GM18499 (cell line): ENCODE data around the gene SLAMF8.

Experiments used
- ATAC-seq: cut with Tn5 transposase; IDR thresholded peaks from one replicate; pipeline ENCODE4 v1.9.1; 2021; ENCODE audit warnings: moderate number of reproducible peaks; ENCODE audit not compliant: insufficient read depth, unreplicated experiment

SLAMF8 gene

DNA sequence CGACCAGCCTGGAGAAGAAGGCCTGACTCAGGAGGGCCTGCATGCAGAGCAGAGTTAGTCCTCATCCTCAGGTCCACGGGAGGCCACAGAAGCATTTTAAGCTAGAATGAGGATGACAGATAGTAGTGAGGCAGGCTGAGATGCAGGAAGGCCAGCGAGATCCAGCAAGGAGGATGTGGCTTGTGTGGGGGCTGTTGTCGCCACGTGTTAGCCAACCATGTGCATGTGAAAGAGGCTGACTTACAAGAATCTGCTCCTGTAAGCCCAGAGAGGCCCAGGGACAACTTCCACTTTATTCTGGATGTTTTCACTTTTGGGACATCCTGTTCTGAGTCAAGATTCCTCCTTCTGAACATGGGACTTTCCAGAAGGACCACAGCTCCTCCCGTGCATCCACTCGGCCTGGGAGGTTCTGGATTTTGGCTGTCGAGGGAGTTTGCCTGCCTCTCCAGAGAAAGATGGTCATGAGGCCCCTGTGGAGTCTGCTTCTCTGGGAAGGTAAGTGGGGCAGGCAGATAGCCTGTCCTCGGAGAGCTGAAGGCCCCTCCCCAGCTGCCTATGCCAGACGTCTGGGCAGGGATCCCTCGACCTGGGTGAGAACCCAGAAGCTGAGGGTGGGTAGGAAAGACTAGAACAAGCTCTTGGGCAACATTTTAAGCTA, at the start of gene SLAMF8:
SLAMF8 (plus strand) TSS at position 433 of the 661 bp plus-strand sequence; CDS start at position 459, 26 bp downstream.
- ATAC-seq: no peak

DNA sequence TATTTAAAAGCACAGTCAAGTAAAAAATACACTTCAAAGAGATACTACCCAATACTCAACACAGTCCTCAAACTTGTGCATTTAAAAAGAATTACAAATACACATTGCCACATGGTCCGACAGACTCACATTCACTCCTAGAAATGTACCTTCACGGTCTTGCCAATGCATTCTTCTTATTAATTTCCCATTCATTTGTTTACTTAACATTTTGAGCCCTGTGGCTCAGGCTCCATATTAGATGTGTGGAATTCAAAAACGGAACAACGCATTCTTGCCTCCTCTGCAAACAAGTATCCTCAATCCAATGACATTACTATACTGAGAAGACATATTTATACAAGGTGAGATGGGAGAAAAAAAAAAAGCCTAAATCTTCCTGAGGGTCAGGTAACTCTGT, 48.4 kb upstream of the SLAMF8 start:
- no peak for ATAC-seq

DNA sequence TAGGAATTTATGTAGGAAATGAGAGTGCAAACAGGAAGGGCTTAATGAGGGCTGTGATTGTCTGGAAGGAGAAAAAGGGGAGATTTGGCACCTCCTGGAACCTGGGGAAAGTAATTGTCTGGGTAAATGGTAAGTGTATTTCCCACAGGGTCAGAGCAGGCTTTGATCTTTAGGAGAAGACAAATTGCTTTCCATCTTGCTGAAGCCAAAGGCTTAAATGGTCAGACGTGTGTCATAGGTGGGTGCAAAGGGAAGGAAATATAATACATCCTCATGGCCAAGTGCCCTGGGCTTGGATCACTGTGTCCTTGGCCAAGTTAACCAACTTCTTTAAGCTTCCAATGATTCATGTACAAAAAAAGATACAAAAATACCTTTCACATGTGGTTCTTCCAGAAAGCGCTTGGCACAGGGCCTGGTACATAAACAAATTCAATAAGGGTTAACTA, 47.2 kb upstream of the SLAMF8 start:
- no peak for ATAC-seq

DNA sequence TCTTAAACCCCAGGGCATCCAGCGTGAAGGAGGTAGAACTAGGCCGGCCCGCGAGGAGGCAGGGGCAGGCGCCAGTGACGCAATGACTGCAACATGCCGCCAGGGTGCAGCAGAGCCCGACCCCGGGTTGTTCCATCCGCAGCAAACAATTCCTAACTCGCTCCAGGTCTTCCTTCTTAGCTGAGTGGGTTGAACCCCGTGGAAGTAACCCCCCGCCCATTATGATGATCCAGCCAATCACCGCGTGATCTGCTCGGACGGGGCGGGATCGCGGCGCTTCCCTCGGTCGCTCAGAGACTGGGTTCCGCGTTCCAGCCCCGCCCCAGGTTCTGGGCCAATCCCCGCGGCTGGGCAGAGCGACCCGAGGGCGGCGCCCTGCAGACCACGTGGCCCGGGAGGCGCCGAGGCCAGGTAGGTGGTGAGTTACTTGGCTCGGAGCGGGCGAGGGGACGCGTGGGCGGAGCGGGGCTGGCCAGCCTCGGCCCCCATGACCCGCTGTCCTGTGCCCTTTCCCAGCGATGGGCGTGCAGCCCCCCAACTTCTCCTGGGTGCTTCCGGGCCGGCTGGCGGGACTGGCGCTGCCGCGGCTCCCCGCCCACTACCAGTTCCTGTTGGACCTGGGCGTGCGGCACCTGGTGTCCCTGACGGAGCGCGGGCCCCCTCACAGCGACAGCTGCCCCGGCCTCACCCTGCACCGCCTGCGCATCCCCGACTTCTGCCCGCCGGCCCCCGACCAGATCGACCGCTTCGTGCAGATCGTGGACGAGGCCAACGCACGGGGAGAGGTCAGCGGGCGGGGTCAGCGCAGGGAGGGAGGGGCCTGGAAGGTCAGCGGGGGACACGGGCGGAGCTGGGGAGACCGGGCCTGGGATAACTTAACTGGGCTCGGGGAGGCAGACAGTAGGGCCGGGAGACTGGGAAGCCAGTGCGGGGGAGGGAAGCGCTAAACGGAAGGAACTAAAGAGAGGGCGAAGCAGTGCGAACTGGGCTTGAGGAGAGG, 45.8 kb upstream of the SLAMF8 start, which contains the start of gene DUSP23:
DUSP23 (plus strand) TSS at position 380 of the 1,000 bp plus-strand sequence; CDS start at position 519, 139 bp downstream.
- peak; percentile 87 for ATAC-seq

DNA sequence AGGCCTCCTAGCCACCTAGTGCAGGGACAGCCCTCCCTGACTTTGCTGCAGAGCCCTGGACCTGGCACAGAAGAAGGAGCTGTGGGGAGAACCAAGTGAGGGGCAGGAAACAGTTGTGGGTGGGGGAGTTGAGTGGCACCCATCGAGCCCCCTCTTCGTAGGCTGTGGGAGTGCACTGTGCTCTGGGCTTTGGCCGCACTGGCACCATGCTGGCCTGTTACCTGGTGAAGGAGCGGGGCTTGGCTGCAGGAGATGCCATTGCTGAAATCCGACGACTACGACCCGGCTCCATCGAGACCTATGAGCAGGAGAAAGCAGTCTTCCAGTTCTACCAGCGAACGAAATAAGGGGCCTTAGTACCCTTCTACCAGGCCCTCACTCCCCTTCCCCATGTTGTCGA, 44.7 kb upstream of the SLAMF8 start:
- no peak for ATAC-seq

DNA sequence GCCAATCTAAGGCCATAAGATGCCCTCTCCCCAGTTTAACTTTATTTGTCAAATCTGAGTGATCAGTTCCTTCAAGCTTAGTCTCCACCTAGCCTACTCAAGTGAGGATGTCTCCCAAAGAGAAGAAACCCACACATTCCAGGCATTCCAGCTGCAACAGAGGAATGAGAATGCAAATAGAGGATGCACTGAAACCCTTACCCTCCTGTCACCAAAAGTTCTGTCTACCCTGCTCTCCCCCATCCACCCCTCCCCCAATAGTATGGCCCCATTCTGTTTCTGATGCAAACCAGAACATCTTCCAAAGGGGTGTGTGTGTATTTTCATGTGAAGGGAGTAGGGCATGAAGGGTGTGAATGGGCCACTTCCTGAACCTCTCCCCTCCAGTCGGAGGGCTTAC, 42.9 kb upstream of the SLAMF8 start:
- no peak for ATAC-seq

DNA sequence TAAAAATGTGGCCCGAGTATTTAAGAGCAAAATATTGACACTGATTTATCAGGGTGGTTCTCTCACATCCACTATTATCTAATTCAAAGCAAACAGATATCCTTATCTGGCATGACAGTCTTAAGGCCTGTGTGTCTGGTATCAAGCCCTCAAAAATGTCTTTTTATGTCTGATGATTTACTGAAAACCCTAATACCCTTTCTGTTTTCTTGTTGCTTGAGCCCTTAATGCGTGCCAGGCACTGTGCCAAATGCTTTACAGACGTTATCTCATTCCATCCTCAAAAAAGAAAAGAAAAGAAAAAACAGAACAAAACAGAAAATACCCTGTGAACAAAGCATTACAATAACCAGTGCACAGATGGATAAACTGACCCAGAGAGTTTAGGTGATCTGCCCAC, 40.2 kb upstream of the SLAMF8 start:
- no peak for ATAC-seq

DNA sequence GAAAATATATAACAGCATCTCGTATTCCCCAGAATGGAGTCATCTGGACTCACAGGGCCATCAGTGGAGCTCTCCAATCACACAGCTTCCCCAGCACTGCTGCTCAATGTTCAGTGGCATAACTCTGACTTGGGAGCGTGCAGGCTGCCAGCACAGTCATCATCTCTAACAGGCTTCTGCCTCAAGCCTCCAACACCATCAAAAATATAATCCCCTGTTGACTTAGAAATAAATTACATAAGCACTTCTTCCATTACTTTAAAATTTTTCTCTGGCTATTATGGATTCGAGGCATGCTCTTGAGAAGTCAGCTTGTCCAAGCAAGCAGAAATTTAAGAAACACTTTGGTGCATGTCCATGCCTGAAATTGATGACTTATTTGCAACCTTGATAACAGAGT, 39.7 kb upstream of the SLAMF8 start:
- no peak for ATAC-seq

DNA sequence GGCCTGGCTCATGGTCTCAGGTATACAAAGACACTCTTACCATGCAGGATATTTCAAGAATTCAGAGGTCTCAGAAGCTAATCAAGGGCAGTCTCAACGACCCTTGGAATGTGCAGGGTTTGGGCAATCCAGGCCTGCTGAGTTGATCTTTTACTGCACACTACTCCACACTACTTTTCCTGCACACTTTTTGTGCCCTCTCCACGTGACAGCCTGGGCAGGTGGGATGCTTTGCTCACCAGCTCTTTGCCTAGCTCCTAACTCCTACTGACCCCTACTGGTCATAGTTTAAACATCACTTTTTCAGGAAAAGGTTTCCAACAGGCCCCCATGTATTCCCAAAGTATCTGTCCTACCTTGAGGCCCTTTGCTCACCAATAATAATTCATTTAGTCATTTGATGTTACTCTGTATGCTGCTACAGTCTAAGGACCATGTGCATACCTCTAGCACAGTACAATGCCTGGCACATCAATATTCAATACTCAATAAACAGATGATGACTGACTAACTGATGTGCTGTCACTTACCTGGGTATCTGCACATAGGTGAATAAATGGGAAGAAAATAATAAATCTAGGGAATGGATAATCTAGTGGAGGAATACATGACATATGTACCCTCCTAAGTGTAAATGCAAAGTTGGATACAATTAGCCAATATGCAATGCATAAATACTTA, 36.3 kb upstream of the SLAMF8 start:
- ATAC-seq: no peak

DNA sequence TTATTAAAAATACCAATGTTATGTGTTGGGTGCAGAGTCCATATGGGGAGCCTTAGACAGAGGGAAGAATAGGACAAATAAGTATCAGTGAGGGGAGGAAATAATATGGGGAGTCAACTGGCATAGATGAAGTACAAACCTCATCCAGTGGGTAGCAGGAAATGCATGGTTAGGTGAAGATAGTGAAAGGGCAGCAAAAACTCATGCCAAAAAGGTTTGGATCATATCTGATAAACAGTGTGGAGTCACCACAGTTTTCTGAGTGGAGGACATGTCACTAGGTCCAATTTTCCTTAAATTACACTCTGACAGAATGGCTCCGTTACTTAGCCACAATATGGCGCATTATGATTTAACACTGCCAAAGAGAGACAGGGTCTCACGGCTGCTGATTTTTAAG, 35.6 kb upstream of the SLAMF8 start:
- no peak for ATAC-seq

DNA sequence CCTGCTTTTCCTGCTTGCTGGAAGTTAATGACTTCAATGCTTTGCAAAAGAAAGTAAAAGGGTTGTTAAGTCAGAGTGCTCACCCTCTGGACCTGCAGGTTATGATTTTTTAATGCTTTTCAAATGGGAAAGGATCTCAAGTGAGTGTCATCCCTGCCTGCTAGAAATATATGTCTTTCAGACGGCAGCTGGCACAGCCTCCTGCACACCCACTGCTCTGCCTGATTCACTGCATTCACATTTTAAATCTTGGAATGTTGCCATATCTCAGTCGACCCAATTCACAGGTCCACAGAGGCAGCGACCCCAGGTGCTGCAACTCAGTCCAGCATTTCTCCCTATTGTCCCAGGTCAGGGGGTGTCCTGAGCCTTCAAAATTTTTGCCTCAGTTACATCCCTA, 35.2 kb upstream of the SLAMF8 start:
- ATAC-seq: no peak

DNA sequence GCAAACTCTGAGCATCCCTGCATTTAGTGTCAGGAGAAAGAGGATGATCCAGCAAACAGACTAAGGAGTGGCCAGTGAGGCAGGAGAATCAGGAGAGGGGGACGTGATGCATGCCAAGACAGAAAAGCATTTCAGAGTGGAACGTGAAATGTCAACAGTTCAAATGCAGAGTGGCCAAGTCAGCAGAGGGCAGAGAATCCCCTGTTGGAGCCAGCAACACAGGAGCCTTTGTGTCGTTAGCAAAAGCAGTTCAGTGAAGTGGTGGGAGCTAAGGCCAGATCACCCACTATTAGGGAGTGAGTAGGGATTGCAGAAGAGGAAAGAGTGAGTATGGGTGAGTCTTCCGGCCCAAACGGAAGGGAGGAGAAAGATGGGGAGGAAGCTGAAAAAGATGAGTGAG, 31.1 kb upstream of the SLAMF8 start:
- ATAC-seq: no peak

DNA sequence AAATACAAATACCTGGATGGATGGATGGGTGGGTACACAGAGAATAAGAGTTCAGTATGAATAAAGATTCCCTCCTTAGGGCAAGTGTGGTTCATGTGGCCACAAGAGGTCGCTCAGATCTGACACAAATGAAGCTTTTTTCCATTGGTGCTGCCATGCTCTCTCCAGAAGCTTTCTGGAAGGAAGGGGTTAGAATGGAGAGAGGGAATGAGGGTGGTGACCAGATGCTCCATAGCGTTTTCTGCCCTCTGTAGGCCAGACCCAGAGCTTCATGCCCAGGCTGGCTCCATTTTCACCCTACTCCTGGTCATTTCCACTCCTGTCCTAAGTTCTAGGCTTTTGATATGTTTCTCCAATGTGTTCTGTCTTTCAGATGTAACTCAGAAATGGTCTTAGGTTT, 27.8 kb upstream of the SLAMF8 start:
- no peak for ATAC-seq

DNA sequence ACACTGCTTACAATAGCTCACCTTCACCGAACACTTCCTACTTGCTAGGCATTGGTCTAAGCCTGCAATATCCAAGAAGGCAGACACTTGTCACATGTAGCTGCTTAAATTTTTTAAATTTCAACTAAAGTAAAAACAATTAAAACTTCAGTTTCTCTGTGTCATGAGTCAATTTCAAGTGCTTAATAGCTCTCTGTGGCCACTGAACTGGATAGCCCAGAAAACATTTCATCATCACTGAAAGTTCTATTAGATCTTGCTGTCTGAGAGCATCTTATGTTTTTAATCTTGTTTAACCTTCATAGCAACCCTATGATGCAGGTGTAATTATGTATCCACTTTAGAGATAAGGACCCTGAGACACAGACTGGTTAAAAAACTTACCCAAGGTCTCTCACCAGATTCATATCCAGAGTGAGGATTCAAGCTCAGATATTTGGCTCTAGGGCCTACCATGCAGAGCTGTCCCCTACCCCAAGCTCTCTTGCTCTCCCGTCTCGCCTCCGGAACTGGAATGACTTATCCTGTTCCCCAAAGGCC, 27.2 kb upstream of the SLAMF8 start:
- no peak for ATAC-seq

DNA sequence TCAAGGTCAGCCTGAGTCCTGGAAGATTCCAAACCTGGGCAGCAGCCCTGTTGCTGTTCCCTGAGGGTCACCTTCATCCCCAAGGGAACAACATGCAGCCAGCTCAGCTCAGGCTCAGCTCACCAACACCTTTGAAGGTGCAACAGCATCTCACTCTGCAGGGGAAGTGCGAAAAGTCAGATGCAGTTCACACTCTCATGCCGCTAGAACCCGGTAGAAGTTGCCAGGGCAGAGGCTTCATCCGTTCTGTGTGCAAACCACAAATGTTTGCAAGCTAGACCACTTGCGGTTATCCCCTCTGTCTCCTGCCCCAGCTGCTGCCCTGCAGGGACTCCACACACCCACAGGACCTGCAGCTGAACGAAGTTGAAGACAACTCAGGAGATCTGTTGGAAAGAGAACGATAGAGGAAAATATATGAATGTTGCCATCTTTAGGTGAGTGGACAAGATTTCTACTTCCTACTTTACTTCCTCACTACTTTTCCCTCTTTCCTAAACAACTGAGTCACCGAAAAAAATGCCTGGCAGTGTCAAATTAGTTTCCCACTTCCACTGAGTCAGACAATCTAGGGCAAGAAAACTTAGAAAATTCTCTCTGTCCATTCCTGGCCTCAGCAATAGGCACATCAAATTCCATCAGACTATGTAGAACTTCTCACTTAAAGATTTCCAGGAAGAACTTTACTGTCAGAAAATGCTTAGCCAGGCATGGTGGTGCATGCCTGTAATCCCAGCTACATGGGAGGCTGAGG, 26.3 kb upstream of the SLAMF8 start:
- ATAC-seq: no peak

DNA sequence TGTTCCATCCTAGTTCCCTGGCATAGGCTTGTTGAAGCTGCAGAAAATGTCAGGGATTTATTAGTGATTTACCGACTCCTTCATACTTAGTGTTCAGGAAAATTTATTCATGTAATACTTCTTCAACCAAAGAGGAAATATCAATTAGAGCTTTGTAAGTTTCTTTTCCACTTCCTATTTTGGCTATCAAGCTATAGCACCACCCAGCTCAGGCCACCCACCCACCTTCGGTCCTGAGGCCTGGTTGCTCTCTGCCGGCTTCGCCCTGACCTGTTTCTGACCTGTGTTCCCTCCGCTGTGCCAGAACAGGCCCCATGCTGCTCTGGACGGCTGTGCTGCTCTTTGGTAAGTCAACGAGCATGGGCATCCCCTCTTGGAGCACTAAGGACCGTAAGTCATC, 24.6 kb upstream of the SLAMF8 start, which contains the start of gene FCRL6:
FCRL6 (plus strand) TSS at position 250 of the 400 bp plus-strand sequence; CDS start at position 315, 65 bp downstream.
- ATAC-seq: no peak

DNA sequence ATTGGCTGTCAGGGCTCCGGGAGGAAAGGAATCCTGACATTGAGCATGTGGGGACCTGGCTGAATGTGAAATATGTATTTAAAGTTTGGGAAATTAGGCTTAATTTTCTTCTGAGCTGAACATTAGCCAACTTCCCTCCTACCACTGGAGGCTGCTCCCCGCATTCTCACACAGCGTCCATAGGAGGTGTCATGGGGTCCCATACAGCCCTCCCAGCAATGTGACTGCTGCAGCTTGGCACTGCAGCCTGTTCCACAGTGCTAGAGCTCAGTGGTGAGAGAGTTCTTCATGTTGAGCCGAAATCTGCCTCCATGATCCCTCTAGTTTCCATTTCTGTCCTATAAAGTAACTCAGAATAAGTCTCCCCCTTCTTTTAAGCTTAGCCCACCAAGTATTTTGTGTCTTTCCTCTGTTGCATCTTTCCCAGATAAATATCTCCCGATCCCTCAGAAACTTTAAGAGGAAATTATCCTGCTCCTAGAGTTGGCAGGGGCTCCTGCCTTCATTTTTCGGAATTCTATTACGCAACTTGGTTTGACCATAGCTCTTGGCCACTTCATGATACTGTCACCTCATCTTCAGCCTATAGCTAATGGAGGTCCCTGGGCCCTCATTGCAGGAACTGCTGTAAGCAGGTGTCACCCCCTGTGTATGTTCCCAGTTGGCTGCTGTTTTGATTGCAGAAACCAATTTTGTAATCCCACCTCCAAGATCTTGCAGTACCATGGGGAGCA, 22.6 kb upstream of the SLAMF8 start:
- ATAC-seq: no peak

DNA sequence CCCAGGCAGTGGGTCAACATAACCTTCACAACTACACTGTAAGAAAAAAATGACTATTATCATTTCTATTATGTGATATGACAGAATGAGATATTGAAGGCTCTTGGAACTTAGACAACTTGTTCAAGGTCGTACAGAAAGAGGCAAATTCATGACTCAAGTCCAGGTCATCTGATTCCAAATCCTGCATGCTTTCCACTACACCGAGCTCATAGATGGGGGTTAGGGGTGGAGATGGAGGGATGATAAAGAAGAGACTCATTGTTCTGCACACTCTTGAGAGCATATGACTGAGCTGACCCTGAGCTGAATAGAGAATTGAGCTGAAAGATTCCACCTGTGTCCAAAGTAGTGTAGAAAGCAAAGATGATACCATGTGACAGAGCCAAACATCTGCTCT, 21.7 kb upstream of the SLAMF8 start:
- ATAC-seq: no peak

DNA sequence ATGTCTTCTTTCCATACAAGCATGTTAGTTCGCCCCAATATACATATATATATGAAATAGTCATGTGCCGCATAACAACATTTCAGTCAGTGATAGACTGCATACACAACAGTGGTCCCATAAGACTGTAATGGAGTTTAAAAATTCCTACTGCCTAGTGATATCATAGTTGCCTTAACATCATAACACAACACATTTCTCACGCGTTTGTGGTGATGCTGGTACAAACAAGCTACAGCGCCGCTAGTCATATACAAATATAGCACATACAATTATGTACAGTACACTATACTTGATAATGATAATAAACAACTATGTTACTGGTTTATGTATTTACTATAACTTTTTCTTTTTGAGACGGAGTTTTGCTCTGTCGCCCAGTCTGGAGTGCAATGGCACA, 10.7 kb upstream of the SLAMF8 start:
- ATAC-seq: no peak
